H1 (cell line): ENCODE results near the gene LRBA. TPM values are rescaled to one million over a fixed set of nuclear protein-coding genes. Genes with fewer than 3 reads are reported as not detected.

ENCODE experiments used
- CTCF ChIA-PET: fragments of 300-600 bp; sonication (Branson Sonifier 250); formaldehyde crosslinking; loops from one replicate; lab custom pipeline; 2021; ENCODE audit not compliant: partially characterized antibody; lab: Charles Lee
- POLR2A ChIA-PET: fragments of 300-600 bp; sonication (Branson Sonifier 250); formaldehyde crosslinking; loops from one replicate; lab custom pipeline; 2021; ENCODE audit warnings: inconsistent platforms; ENCODE audit not compliant: partially characterized antibody; lab: Charles Lee
- DNase-seq, 2 experiments: peaks; one replicate each; pipeline versions ENCODE4 v3.0.0 to v3.0.0-alpha.2; 2010 to 2022; ENCODE audit warnings: low spot score in 2 of 2, low read depth in 1 of 2, mixed read lengths in 1 of 2
- FAIRE-seq: peaks from 2 replicates; lab custom pipeline; 2011; peaks lifted over from hg19 to GRCh38; lab: Jason Lieb, UNC
- H2AFZ ChIP-seq: 2 replicates; pipeline ENCODE4 v1.8.1; 2012; ENCODE audit warnings: low read length, inconsistent platforms
- H2AK5ac ChIP-seq: 2 replicates; pipeline ENCODE4 v1.6.1; 2013; ENCODE audit warnings: low read depth, low read length
- H2BK120ac ChIP-seq: replicated peaks from 2 replicates; pipeline ENCODE3; 2013; ENCODE audit warnings: low read depth, low read length, inconsistent platforms
- H2BK12ac ChIP-seq: 2 replicates; pipeline ENCODE4 v1.6.1; 2013; ENCODE audit warnings: low read depth, low read length
- H2BK15ac ChIP-seq: 2 replicates; pipeline ENCODE4 v1.6.1; 2013; ENCODE audit warnings: low read length
- H2BK20ac ChIP-seq: 2 replicates; pipeline ENCODE4 v1.6.1; 2013; ENCODE audit warnings: low read length
- H2BK5ac ChIP-seq: 2 replicates; pipeline ENCODE4 v1.6.1; 2013; ENCODE audit warnings: low read depth, low read length
- H3K14ac ChIP-seq: 2 replicates; pipeline ENCODE4 v1.6.1; 2013; ENCODE audit warnings: inconsistent platforms; ENCODE audit not compliant: insufficient read length
- H3K18ac ChIP-seq: 2 replicates; pipeline ENCODE4 v1.6.1; 2013; ENCODE audit warnings: low read length; ENCODE audit errors: extremely low read depth
- H3K23ac ChIP-seq: 2 replicates; pipeline ENCODE4 v1.6.1; 2013; ENCODE audit warnings: inconsistent platforms; ENCODE audit not compliant: insufficient read length
- H3K23me2 ChIP-seq: 2 replicates; pipeline ENCODE4 v1.6.1; 2013; ENCODE audit warnings: low read depth, low read length
- H3K27ac ChIP-seq: 2 replicates; pipeline ENCODE4 v1.6.1; 2011; ENCODE audit warnings: low read depth, low read length, inconsistent platforms
- H3K27me3 ChIP-seq, 4 experiments: replicated peaks in 1 of 4; 1 replicate in 1 of 4; 2 replicates in 3 of 4; pipeline versions ENCODE4 v1.6.1 to v1.8.1; 2011 to 2013; ENCODE audit warnings: low read length in 3 of 4, mild to moderate bottlenecking in 3 of 4, inconsistent platforms in 2 of 4, mixed read lengths in 2 of 4, moderate library complexity in 1 of 4; ENCODE audit not compliant: control insufficient read depth in 3 of 4, insufficient read depth in 3 of 4; ENCODE audit errors: extremely low read depth in 1 of 4
- H3K36me3 ChIP-seq, 4 experiments: 2 replicates each; pipeline versions ENCODE4 v1.6.1 to v1.8.1; 2011 to 2013; ENCODE audit warnings: mild to moderate bottlenecking in 4 of 4, low read length in 3 of 4, moderate library complexity in 2 of 4, control low read depth in 1 of 4, inconsistent platforms in 1 of 4; ENCODE audit not compliant: insufficient read depth in 4 of 4, control insufficient read depth in 2 of 4
- H3K4ac ChIP-seq: replicated peaks from 2 replicates; pipeline ENCODE3; 2013; ENCODE audit warnings: low read length, low read depth, mixed read lengths, inconsistent platforms; ENCODE audit not compliant: insufficient read length
- H3K4me1 ChIP-seq, 4 experiments: replicated peaks in 1 of 4; 1 replicate in 1 of 4; 2 replicates in 3 of 4; pipeline versions ENCODE4 v1.6.1 to v1.8.1; 2011 to 2013; ENCODE audit warnings: low read length in 3 of 4, inconsistent platforms in 2 of 4, mixed read lengths in 1 of 4; ENCODE audit not compliant: insufficient read depth in 4 of 4, control insufficient read depth in 3 of 4
- H3K4me2 ChIP-seq, 2 experiments: 2 replicates each; pipeline versions ENCODE4 v1.6.1 to v1.8.1; 2011 to 2013; ENCODE audit warnings: low read depth in 2 of 2, low read length in 2 of 2, control low read depth in 1 of 2, inconsistent platforms in 1 of 2, mild to moderate bottlenecking in 1 of 2; ENCODE audit not compliant: insufficient read depth in 1 of 2
- H3K4me3 ChIP-seq, 4 experiments: fragments of 200-600, 300-600 bp in 1 of 4; sonication (generic), shearing (Covaris generic), sonication (Bioruptor Twin) in 1 of 4; 2 replicates each; pipeline versions ENCODE4 v1.5.1 to v1.8.1; 2011 to 2016; ENCODE audit warnings: low read length in 4 of 4, low read depth in 3 of 4, control low read depth in 2 of 4, inconsistent platforms in 2 of 4, mild to moderate bottlenecking in 2 of 4, mixed read lengths in 1 of 4, moderate library complexity in 1 of 4; ENCODE audit not compliant: insufficient read depth in 2 of 4; ENCODE audit errors: extremely low read depth in 1 of 4
- H3K56ac ChIP-seq: replicated peaks from 2 replicates; pipeline ENCODE3; 2013; ENCODE audit warnings: low read depth, mild to moderate bottlenecking, mixed read lengths, low read length, inconsistent platforms; ENCODE audit not compliant: insufficient read length
- H3K79me1 ChIP-seq: 2 replicates; pipeline ENCODE4 v1.6.1; 2013; ENCODE audit warnings: low read depth, low read length, control low read depth
- H3K79me2 ChIP-seq, 2 experiments: 2 replicates each; pipeline versions ENCODE4 v1.6.1 to v1.8.1; 2012 to 2013; ENCODE audit warnings: low read length in 2 of 2, mild to moderate bottlenecking in 2 of 2, inconsistent platforms in 1 of 2; ENCODE audit not compliant: insufficient read depth in 2 of 2, control insufficient read depth in 1 of 2
- H3K9ac ChIP-seq, 4 experiments: replicated peaks in 1 of 4; 1 replicate in 1 of 4; 2 replicates in 3 of 4; pipeline versions ENCODE4 v1.6.1 to v1.8.1; 2011 to 2013; ENCODE audit warnings: low read depth in 3 of 4, low read length in 3 of 4, control low read depth in 2 of 4, mild to moderate bottlenecking in 2 of 4, moderate library complexity in 2 of 4, inconsistent platforms in 1 of 4; ENCODE audit errors: extremely low read depth in 1 of 4
- H3K9me3 ChIP-seq, 2 experiments: 2 replicates each; pipeline versions ENCODE4 v1.6.1 to v1.8.1; 2012 to 2013; ENCODE audit warnings: mild to moderate bottlenecking in 2 of 2, moderate library complexity in 2 of 2, control low read depth in 1 of 2, inconsistent platforms in 1 of 2, low read depth in 1 of 2, low read length in 1 of 2, mixed read lengths in 1 of 2; ENCODE audit not compliant: insufficient read depth in 2 of 2
- H4K20me1 ChIP-seq, 2 experiments: replicated peaks in 1 of 2; 2 replicates each; pipeline versions ENCODE3 to v1.8.1; 2011 to 2013; ENCODE audit warnings: inconsistent platforms in 2 of 2, low read length in 2 of 2, mild to moderate bottlenecking in 1 of 2; ENCODE audit not compliant: insufficient read depth in 2 of 2, control insufficient read depth in 1 of 2
- H4K5ac ChIP-seq: 2 replicates; pipeline ENCODE4 v1.6.1; 2013; ENCODE audit warnings: low read length, low read depth, mixed read lengths, inconsistent platforms; ENCODE audit not compliant: insufficient read length
- H4K8ac ChIP-seq: 2 replicates; pipeline ENCODE4 v1.8.0; 2013; ENCODE audit warnings: mild to moderate bottlenecking, moderate library complexity, low read length, inconsistent platforms; ENCODE audit not compliant: insufficient read depth; ENCODE audit errors: extremely low read depth
- H4K91ac ChIP-seq: replicated peaks from 2 replicates; pipeline ENCODE3; 2013; ENCODE audit warnings: low read length, mixed read lengths, inconsistent platforms; ENCODE audit not compliant: insufficient read length
- BCL11A ChIP-seq, 2 experiments: IDR thresholded peaks; one replicate each; pipeline ENCODE4 v1.6.1; 2011; ENCODE audit warnings: low read depth in 2 of 2, low read length in 2 of 2, mild to moderate bottlenecking in 2 of 2
- POU5F1 ChIP-seq: IDR thresholded peaks from 2 replicates; pipeline ENCODE4 v1.6.1; 2011; ENCODE audit warnings: low read depth, mild to moderate bottlenecking, low read length, moderate library complexity
- TBP ChIP-seq: IDR thresholded peaks from 2 replicates; pipeline ENCODE4 v1.6.1; 2011; ENCODE audit warnings: low read depth, low read length, improper control_type of control experiment
- YY1 ChIP-seq: IDR thresholded peaks from 2 replicates; pipeline ENCODE4 v1.6.1; 2011; ENCODE audit warnings: low read depth, mild to moderate bottlenecking, low read length
- WGBS, 2 experiments: shearing (Covaris generic) in 1 of 2; methylation state at CpG; one replicate each; pipeline versions ENCODE4 v1.1.6 to v1.1.7; 2013 to 2015; ENCODE audit warnings: low lambda C conversion rate in 2 of 2, mixed read lengths in 2 of 2, inconsistent platforms in 1 of 2, low coverage in 1 of 2, missing lambda C conversion rate in 1 of 2; ENCODE audit not compliant: insufficient replicate concordance in 2 of 2, insufficient coverage in 1 of 2, insufficient read length in 1 of 2; ENCODE audit errors: extremely low coverage in 1 of 2, missing lambda C conversion rate in 1 of 2; 5-methylcytosine and 5-hydroxymethylcytosine counted together
- polyA plus RNA-seq, 7 experiments: library from polyadenylated mRNA; depleted of rRNA in 3 of 7; stranded (reverse) in 5 of 7; unstranded in 2 of 7; fragments of >200 nt in 5 of 7; fragments of 200-250 nt in 2 of 7; gene quantifications; 1 replicate in 5 of 7; 2 replicates in 1 of 7; 4 replicates in 1 of 7; pipeline versions ENCODE4 v1.2.1 to v1.2.3, GENCODE V29; 2011 to 2013; ENCODE audit warnings: missing spikeins in 2 of 7, mixed read lengths in 2 of 7
- total RNA-seq: library from RNA; stranded (reverse); fragmentation: NEBNext Ultra II Directional; extraction: Animal tissue kit (Norgen Biotek cat#: 25700); gene quantifications from 2 replicates; pipeline ENCODE4 v1.2.1, GENCODE V29; 2021

LRBA gene
- total and polyA plus RNA-seq, 2 of the 8 experiments (the other 6 are each of a cell fraction or from before 2014, with no cell fraction given), result 54.6 to 83.2 TPM

- ChIA-PET CTCF (interaction anchor here (0.7 to 1.9 kb wide), 3 partner anchors 12 to 413 kb away, joined by 3 to 6 read pairs (median 4); no protein-coding TSS in a partner anchor), POLR2A (interaction anchor here (0.6 to 0.8 kb wide), 4 partner anchors 11 to 228 kb away, joined by 3 to 4 read pairs (median 4); no protein-coding TSS in a partner anchor)
- no peak overlapping the region for H3K4me3 ChIP-seq
- no peak overlapping the region for H2BK20ac ChIP-seq
- DNase-seq (no peak), FAIRE-seq (no peak)
- no peak overlapping the region for H2BK5ac ChIP-seq
- no peak overlapping the region for H4K91ac ChIP-seq
- H3K27me3 ChIP-seq, result no peaks in the 10 kb centered on the region
- H2AFZ ChIP-seq, result no peak overlapping the region
- no peak overlapping the region for H3K27ac ChIP-seq
- H3K18ac ChIP-seq, result no peak overlapping the region
- H2BK15ac ChIP-seq, result no peak overlapping the region
- no peak overlapping the region for H2AK5ac ChIP-seq
- no peak overlapping the region for H3K23ac ChIP-seq
- TF ChIP-seq TBP, result no peak
- no peak for TF ChIP-seq POU5F1
- TF ChIP-seq BCL11A (IDR thresholded peaks at IDR 0.05; ENCODE audit: low read depth in 2 of 2, low read length in 2 of 2), result no peak
- no peak for TF ChIP-seq YY1
- H3K4ac ChIP-seq, result no peak overlapping the region
- WGBS, 2 experiments, result 93% methylated on average over 4 of the region's 4 CpGs; no CpG with 5 or more reads in 1 of the 2 experiments
- H3K14ac ChIP-seq, result no peak overlapping the region
- no peaks in the 10 kb centered on the region for H3K23me2 ChIP-seq
- H3K36me3 ChIP-seq, result no peaks in the 10 kb centered on the region
- H3K4me2 ChIP-seq, result no peak overlapping the region
- no peak overlapping the region for H4K5ac ChIP-seq
- H3K9ac ChIP-seq, result no peak overlapping the region
- no peak overlapping the region for H4K8ac ChIP-seq
- no peak overlapping the region for H3K56ac ChIP-seq
- no peak overlapping the region for H2BK120ac ChIP-seq
- no peaks in the 10 kb centered on the region for H3K79me2 ChIP-seq
- H3K79me1 ChIP-seq, result no peaks in the 10 kb centered on the region
- no peaks in the 10 kb centered on the region for H3K4me1 ChIP-seq
- no peaks in the 10 kb centered on the region for H4K20me1 ChIP-seq
- no peak overlapping the region for H2BK12ac ChIP-seq
- H3K9me3 ChIP-seq, result no peaks in the 10 kb centered on the region
These were observed 304.2 kb downstream of the LRBA start for GRCh38 chr4:150710770-150711375.
